HCT116 (cell line): ENCODE results near the gene HIRIP3. TPM values are rescaled to one million over a fixed set of nuclear protein-coding genes. Genes with fewer than 3 reads are reported as not detected.
A peak's percentile ranks its signal among the peaks of the same experiment; 100 is the strongest.

ENCODE experiments used
- ATAC-seq: fragments of 200-7000 bp; cut with Tn5 transposase; 2 replicates; pipeline ENCODE4 v1.9.1; 2020; ENCODE audit warnings: mild to moderate bottlenecking, moderate library complexity
- Bru-seq: library from RNA; stranded (reverse); fragments of 400-500 nt; gene quantifications from one replicate; lab custom pipeline; 2021; lab: Mats Ljungman, UMichigan
- BruChase-seq, 2 experiments: library from RNA; stranded (reverse); fragments of 400-500 nt; gene quantifications; one replicate each; lab custom pipeline; 2021; lab: Mats Ljungman, UMichigan
- BruUV-seq: library from RNA; stranded (reverse); fragments of 400-500 nt; replicated peaks from 2 replicates; lab custom pipeline; 2021; lab: Mats Ljungman, UMichigan
- CTCF ChIA-PET: fragments of 300-600 bp; sonication (Branson Sonifier 250); formaldehyde crosslinking; loops from one replicate; lab custom pipeline; 2021; ENCODE audit warnings: antibody characterized with exemption; lab: Charles Lee
- POLR2A ChIA-PET: fragments of 300-600, 350-600 bp; sonication (Branson Sonifier 250); formaldehyde crosslinking; loops from one replicate; lab custom pipeline; 2021; ENCODE audit warnings: antibody characterized with exemption; lab: Charles Lee
- RAD21 ChIA-PET, 2 experiments: fragments of 300-600 bp; sonication (Branson Sonifier 250); formaldehyde crosslinking; loops; one replicate each; lab custom pipeline; 2023; ENCODE audit warnings: low total read pairs in 2 of 2; ENCODE audit not compliant: uncharacterized antibody in 2 of 2, unreplicated experiment in 2 of 2, low non-redundant PET in 1 of 2; lab: Charles Lee
- DNase-seq: peaks from one replicate; pipeline ENCODE4 v3.0.0-alpha.2; 2010; ENCODE audit warnings: low read depth, low spot score
- H2AFZ ChIP-seq: fragments of 200-600 bp; shearing (Covaris generic), sonication (generic); 2 replicates; pipeline ENCODE4 v1.6.1; 2017; ENCODE audit warnings: low read depth, mixed run types, mixed read lengths, antibody characterized with exemption, low read length; ENCODE audit not compliant: poor library complexity, severe bottlenecking
- H3K27ac ChIP-seq: 2 replicates; pipeline ENCODE4 v1.5.1; 2012; ENCODE audit warnings: low read depth, low read length
- H3K27me3 ChIP-seq: fragments of 200-600 bp; sonication (generic); 2 replicates; pipeline ENCODE4 v1.6.1; 2016; ENCODE audit warnings: mixed run types, low read length, mixed read lengths; ENCODE audit not compliant: insufficient read depth
- H3K36me3 ChIP-seq, 2 experiments: fragments of 200-500 bp in 1 of 2; fragments of 200-600 bp in 1 of 2; sonication (Bioruptor generic) in 1 of 2; sonication (generic) in 1 of 2; 2 replicates each; pipeline versions ENCODE4 v1.5.1 to v1.6.1; 2014 to 2016; ENCODE audit warnings: low read length in 2 of 2, inconsistent platforms in 1 of 2, mixed read lengths in 1 of 2, mixed run types in 1 of 2; ENCODE audit not compliant: insufficient read depth in 2 of 2, control insufficient read depth in 1 of 2
- H3K4me1 ChIP-seq, 2 experiments: fragments of 200-600 bp in 1 of 2; sonication (generic) in 1 of 2; 2 replicates each; pipeline versions ENCODE4 v1.5.1 to v1.6.1; 2012 to 2017; ENCODE audit warnings: low read length in 2 of 2, inconsistent platforms in 1 of 2, mild to moderate bottlenecking in 1 of 2, mixed read lengths in 1 of 2, mixed run types in 1 of 2, moderate library complexity in 1 of 2; ENCODE audit not compliant: insufficient read depth in 2 of 2, control insufficient read depth in 1 of 2
- H3K4me2 ChIP-seq: fragments of 200-600 bp; sonication (generic); 2 replicates; pipeline ENCODE4 v1.6.1; 2017; ENCODE audit warnings: mixed run types, low read length, mixed read lengths
- H3K4me3 ChIP-seq, 2 experiments: fragments of 200-600 bp in 1 of 2; sonication (generic) in 1 of 2; replicated peaks in 1 of 2; 2 replicates each; pipeline ENCODE4 v1.5.1; 2011 to 2016; ENCODE audit warnings: low read length in 2 of 2, control low read depth in 1 of 2, low read depth in 1 of 2, mild to moderate bottlenecking in 1 of 2, mixed read lengths in 1 of 2, mixed run types in 1 of 2
- H3K79me2 ChIP-seq: fragments of 200-600 bp; sonication (generic); 2 replicates; pipeline ENCODE4 v1.6.1; 2017; ENCODE audit warnings: mild to moderate bottlenecking, mixed run types, low read length, moderate library complexity, mixed read lengths; ENCODE audit not compliant: insufficient read depth
- H3K9ac ChIP-seq: fragments of 200-600 bp; sonication (generic); 2 replicates; pipeline ENCODE4 v1.6.1; 2016; ENCODE audit warnings: low read length, mixed read lengths
- H3K9me2 ChIP-seq: fragments of 200-600 bp; sonication (generic), shearing (Covaris generic); 2 replicates; pipeline ENCODE4 v1.6.1; 2017; ENCODE audit warnings: mixed run types, mild to moderate bottlenecking, moderate library complexity; ENCODE audit not compliant: insufficient read depth
- H3K9me3 ChIP-seq, 2 experiments: fragments of 200-500 bp in 1 of 2; fragments of 200-600 bp in 1 of 2; sonication (Bioruptor generic) in 1 of 2; sonication (generic) in 1 of 2; 2 replicates each; pipeline ENCODE4 v1.6.1; 2014 to 2017; ENCODE audit warnings: low read length in 2 of 2, mixed read lengths in 2 of 2, inconsistent platforms in 1 of 2, low read depth in 1 of 2, mild to moderate bottlenecking in 1 of 2, mixed run types in 1 of 2, moderate library complexity in 1 of 2; ENCODE audit not compliant: control insufficient read depth in 1 of 2, insufficient read depth in 1 of 2
- H4K20me1 ChIP-seq: fragments of 200-600 bp; sonication (generic), shearing (Covaris generic); 2 replicates; pipeline ENCODE4 v1.6.1; 2017; ENCODE audit warnings: mixed run types, mild to moderate bottlenecking, moderate library complexity; ENCODE audit not compliant: insufficient read depth
- EGR1 ChIP-seq: IDR thresholded peaks from 2 replicates; pipeline ENCODE4 v1.6.1; 2012; ENCODE audit warnings: low read depth
- ELF1 ChIP-seq: IDR thresholded peaks from 2 replicates; pipeline ENCODE4 v1.6.1; 2012; ENCODE audit warnings: low read depth, borderline replicate concordance
- EZH2phosphoT487 ChIP-seq: fragments of 200-600 bp; IDR thresholded peaks from 2 replicates; pipeline ENCODE4 v1.6.1; 2018; ENCODE audit warnings: antibody characterized with exemption, borderline replicate concordance
- JUND ChIP-seq: IDR thresholded peaks from 2 replicates; pipeline ENCODE4 v1.6.1; 2012
- POLR2A ChIP-seq: IDR thresholded peaks from 2 replicates; pipeline ENCODE4 v1.7.0; 2011; ENCODE audit warnings: borderline replicate concordance; ENCODE audit not compliant: insufficient read depth, insufficient read length; ENCODE audit errors: extremely low read depth
- POLR2AphosphoS5 ChIP-seq: IDR thresholded peaks from 2 replicates; pipeline ENCODE4 v1.6.1; 2011; ENCODE audit warnings: mild to moderate bottlenecking, low read depth, low read length, moderate library complexity
- RAD21 ChIP-seq: IDR thresholded peaks from 2 replicates; pipeline ENCODE4 v1.6.1; 2012; ENCODE audit warnings: low read depth, mild to moderate bottlenecking
- SIN3A ChIP-seq: IDR thresholded peaks from 2 replicates; pipeline ENCODE4 v1.6.1; 2012; ENCODE audit warnings: low read depth
- TCF7L2 ChIP-seq: IDR thresholded peaks from 2 replicates; pipeline ENCODE4 v1.7.0; 2011; ENCODE audit warnings: borderline replicate concordance, inconsistent platforms; ENCODE audit not compliant: insufficient read depth, insufficient read length; ENCODE audit errors: extremely low read depth
- YY1 ChIP-seq: IDR thresholded peaks from 2 replicates; pipeline ENCODE4 v1.6.1; 2011; ENCODE audit warnings: low read length, low read depth, moderate library complexity, mild to moderate bottlenecking; ENCODE audit not compliant: insufficient replicate concordance; ENCODE audit errors: extremely low read depth
- ZFX ChIP-seq: fragments of 450-650 bp; IDR thresholded peaks from 2 replicates; pipeline ENCODE4 v1.6.1; 2017
- intact Hi-C: fragments of 100-400 bp; cut with micrococcal nuclease; formaldehyde crosslinking; loops from 2 replicates; pipeline ENCODE4 v1.10.0; 2022
- long read RNA-seq: library from polyadenylated mRNA; unstranded; transcript quantifications from one replicate; pipeline ENCODE4 v2.0.0, GENCODE V29; 2021; ENCODE audit not compliant: unreplicated experiment
- polyA plus RNA-seq: library from polyadenylated mRNA; unstranded; fragments of >200 nt; gene quantifications from 2 replicates; pipeline ENCODE4 v1.2.1, GENCODE V29; 2012; ENCODE audit warnings: missing spikeins
- total RNA-seq: library from RNA; stranded (reverse); gene quantifications from one replicate; pipeline ENCODE4 v1.2.1, GENCODE V29; 2021; ENCODE audit not compliant: unreplicated experiment
- TF ChIP-seq, protein P1 (sequence below): IDR thresholded peaks from 2 replicates; pipeline ENCODE4 v1.6.1; 2012; ENCODE audit warnings: low read depth
- TF ChIP-seq, protein P2 (sequence below): IDR thresholded peaks from 2 replicates; pipeline ENCODE4 v1.6.1; 2011; ENCODE audit warnings: mild to moderate bottlenecking, low read length, moderate library complexity; ENCODE audit not compliant: insufficient replicate concordance; ENCODE audit errors: extremely low read depth
- TF ChIP-seq, protein P3 (sequence below), 3 experiments: fragments of 200-600 bp in 1 of 3; sonication (generic) in 1 of 3; IDR thresholded peaks in 2 of 3; conservative IDR thresholded peaks in 1 of 3; 2 replicates each; pipeline ENCODE4 v1.5.1; 2012 to 2017; ENCODE audit warnings: low read depth in 2 of 3, low read length in 2 of 3, antibody characterized with exemption in 1 of 3, borderline replicate concordance in 1 of 3, control low read depth in 1 of 3, mild to moderate bottlenecking in 1 of 3, mixed read lengths in 1 of 3, mixed run types in 1 of 3, moderate library complexity in 1 of 3; ENCODE audit not compliant: insufficient read depth in 1 of 3

HIRIP3 gene, protein sequence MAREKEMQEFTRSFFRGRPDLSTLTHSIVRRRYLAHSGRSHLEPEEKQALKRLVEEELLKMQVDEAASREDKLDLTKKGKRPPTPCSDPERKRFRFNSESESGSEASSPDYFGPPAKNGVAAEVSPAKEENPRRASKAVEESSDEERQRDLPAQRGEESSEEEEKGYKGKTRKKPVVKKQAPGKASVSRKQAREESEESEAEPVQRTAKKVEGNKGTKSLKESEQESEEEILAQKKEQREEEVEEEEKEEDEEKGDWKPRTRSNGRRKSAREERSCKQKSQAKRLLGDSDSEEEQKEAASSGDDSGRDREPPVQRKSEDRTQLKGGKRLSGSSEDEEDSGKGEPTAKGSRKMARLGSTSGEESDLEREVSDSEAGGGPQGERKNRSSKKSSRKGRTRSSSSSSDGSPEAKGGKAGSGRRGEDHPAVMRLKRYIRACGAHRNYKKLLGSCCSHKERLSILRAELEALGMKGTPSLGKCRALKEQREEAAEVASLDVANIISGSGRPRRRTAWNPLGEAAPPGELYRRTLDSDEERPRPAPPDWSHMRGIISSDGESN
- total RNA-seq (21.8 TPM), Bru-seq, nascent RNA (percentile 74 among the genes with signal in this experiment), BruChase-seq, experiment 1, labeled RNA remaining after a 6-hour chase (percentile 82 among the genes with signal in this experiment), BruChase-seq, experiment 2, labeled RNA remaining after a 2-hour chase (percentile 81 among the genes with signal in this experiment)
- 25.2 and 26.4 TPM in 2 replicates for polyA plus RNA-seq
- long read RNA-seq, transcript HIRIP3-204 (6 exons, 988 nt), result minor isoform, 8 of 84 reads
- long read RNA-seq, transcript HIRIP3-201 (7 exons, 3,388 nt), result major isoform, 59 of 84 reads
- long read RNA-seq, partial matches to known transcripts, result 11 of 84 reads
- long read RNA-seq, other reads (novel, unspliced or antisense), result 6 of 84 reads

DNA sequence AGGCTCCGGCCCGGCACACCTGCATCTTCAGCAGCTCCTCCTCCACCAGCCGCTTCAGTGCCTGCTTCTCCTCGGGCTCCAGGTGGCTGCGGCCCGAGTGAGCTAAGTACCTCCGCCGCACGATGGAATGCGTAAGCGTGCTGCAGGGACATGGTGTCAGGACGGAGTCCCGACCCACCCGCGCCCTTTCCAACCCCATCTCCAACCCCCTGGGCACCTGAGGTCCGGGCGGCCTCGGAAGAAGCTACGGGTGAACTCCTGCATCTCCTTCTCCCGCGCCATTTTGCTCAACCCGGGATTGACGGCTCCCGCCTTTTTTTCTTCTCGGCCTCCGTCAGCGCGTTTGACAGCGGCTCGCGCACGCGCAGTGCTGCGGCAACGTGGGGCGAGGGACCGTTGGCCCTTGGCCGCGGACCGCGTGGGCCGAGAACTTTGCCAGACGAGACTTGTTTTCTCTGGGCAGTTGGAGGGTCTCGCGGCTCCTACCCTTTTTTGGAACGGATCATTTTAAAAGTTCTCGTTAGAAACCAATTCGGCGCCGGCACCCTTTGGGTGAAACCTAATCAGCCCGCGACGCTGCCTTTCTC, at the start of gene HIRIP3:
Gene HIRIP3, minus strand, starts transcription at position 294 of the 587 bp plus-strand sequence. Its CDS starts 12 bp downstream, at position 282.
- Histone ChIP-seq H3K4me3 (peak within 1 kb of the TSS; percentile 83 to 95), H4K20me1 (no peaks in the 10 kb centered on the region), H3K9ac (peak within 1 kb of the TSS; percentile 86), H3K36me3 (peaks cover 9 to 20% of the 10 kb centered on the region in 2 experiments), H3K79me2 (peaks cover 11% of the 10 kb centered on the region), H3K9me2 (no peaks in the 10 kb centered on the region), H3K4me2 (peak within 1 kb of the TSS; percentile 92), H3K27ac (peak within 1 kb of the TSS; percentile 88), H3K9me3 (no peaks in the 10 kb centered on the region), H2AFZ (peak within 1 kb of the TSS; percentile 64), H3K4me1 (peaks cover 9 to 27% of the 10 kb centered on the region in 2 experiments), H3K27me3 (no peaks in the 10 kb centered on the region)
- RAD21 ChIA-PET, result no interaction called here
- POLR2A ChIA-PET, result interaction anchor here (0.6 to 1.2 kb wide), 4 partner anchors 18 to 96 kb away, joined by 3 read pairs; partner anchors contain the start of genes ASPHD1, SEZ6L2, TAOK2 and TMEM219
- CTCF ChIA-PET, result no interaction called here
- no TSS peak for BruUV-seq
- intact Hi-C loops, result no loop called here
- ATAC-seq, result peak; percentile 59
- peak; percentile 66 for DNase-seq
- TF ChIP-seq, protein P1, sequence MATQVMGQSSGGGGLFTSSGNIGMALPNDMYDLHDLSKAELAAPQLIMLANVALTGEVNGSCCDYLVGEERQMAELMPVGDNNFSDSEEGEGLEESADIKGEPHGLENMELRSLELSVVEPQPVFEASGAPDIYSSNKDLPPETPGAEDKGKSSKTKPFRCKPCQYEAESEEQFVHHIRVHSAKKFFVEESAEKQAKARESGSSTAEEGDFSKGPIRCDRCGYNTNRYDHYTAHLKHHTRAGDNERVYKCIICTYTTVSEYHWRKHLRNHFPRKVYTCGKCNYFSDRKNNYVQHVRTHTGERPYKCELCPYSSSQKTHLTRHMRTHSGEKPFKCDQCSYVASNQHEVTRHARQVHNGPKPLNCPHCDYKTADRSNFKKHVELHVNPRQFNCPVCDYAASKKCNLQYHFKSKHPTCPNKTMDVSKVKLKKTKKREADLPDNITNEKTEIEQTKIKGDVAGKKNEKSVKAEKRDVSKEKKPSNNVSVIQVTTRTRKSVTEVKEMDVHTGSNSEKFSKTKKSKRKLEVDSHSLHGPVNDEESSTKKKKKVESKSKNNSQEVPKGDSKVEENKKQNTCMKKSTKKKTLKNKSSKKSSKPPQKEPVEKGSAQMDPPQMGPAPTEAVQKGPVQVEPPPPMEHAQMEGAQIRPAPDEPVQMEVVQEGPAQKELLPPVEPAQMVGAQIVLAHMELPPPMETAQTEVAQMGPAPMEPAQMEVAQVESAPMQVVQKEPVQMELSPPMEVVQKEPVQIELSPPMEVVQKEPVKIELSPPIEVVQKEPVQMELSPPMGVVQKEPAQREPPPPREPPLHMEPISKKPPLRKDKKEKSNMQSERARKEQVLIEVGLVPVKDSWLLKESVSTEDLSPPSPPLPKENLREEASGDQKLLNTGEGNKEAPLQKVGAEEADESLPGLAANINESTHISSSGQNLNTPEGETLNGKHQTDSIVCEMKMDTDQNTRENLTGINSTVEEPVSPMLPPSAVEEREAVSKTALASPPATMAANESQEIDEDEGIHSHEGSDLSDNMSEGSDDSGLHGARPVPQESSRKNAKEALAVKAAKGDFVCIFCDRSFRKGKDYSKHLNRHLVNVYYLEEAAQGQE, result no peak
- TF ChIP-seq, protein P2, sequence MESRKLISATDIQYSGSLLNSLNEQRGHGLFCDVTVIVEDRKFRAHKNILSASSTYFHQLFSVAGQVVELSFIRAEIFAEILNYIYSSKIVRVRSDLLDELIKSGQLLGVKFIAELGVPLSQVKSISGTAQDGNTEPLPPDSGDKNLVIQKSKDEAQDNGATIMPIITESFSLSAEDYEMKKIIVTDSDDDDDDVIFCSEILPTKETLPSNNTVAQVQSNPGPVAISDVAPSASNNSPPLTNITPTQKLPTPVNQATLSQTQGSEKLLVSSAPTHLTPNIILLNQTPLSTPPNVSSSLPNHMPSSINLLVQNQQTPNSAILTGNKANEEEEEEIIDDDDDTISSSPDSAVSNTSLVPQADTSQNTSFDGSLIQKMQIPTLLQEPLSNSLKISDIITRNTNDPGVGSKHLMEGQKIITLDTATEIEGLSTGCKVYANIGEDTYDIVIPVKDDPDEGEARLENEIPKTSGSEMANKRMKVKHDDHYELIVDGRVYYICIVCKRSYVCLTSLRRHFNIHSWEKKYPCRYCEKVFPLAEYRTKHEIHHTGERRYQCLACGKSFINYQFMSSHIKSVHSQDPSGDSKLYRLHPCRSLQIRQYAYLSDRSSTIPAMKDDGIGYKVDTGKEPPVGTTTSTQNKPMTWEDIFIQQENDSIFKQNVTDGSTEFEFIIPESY, result no peak
- TF ChIP-seq POLR2A (peak; percentile 53), EZH2phosphoT487 (no peak), EGR1 (no peak), RAD21 (no peak), TCF7L2 (no peak), ZFX (no peak; the same call in 1 of the 2 replicates), SIN3A (no peak; the same call in 1 of the 2 replicates), POLR2AphosphoS5 (peak; percentile 51), YY1 (peak; percentile 88), JUND (no peak), ELF1 (no peak)
- TF ChIP-seq, protein P3, sequence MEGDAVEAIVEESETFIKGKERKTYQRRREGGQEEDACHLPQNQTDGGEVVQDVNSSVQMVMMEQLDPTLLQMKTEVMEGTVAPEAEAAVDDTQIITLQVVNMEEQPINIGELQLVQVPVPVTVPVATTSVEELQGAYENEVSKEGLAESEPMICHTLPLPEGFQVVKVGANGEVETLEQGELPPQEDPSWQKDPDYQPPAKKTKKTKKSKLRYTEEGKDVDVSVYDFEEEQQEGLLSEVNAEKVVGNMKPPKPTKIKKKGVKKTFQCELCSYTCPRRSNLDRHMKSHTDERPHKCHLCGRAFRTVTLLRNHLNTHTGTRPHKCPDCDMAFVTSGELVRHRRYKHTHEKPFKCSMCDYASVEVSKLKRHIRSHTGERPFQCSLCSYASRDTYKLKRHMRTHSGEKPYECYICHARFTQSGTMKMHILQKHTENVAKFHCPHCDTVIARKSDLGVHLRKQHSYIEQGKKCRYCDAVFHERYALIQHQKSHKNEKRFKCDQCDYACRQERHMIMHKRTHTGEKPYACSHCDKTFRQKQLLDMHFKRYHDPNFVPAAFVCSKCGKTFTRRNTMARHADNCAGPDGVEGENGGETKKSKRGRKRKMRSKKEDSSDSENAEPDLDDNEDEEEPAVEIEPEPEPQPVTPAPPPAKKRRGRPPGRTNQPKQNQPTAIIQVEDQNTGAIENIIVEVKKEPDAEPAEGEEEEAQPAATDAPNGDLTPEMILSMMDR (IDR thresholded peaks at IDR 0.05 in 2 of 3, conservative IDR thresholded peaks at IDR 0.05 in 1 of 3; ENCODE audit: borderline replicate concordance in 1 of 3, insufficient read depth in 1 of 3, low read depth in 2 of 3, low read length in 2 of 3), result no peak
